ENCODE measurements around the gene ATP9B.
"Not testable (repeated sequence)": the region's sequence is repeated elsewhere in the genome, so short reads cannot be mapped to it uniquely, and the experiment has no call there.

ATP9B gene

DNA sequence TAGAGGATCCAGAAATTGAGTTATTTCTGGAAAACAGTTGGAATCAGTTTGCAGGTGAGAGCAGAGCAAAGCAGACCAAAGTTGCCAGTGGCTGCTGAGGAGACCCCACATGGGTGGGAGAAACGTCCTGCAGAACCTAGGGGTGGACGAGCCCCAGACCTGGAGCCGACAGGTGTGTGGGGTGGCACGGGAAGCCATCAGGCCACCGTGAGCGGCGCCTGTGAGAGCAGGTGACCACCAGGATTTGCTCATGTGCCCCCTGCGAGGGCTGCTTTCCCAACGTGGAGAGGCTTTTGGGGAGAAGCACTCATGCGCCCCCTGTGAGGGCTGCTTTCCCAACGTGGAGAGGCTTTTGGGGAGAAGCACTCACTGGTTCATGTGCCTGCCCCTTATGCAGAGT, 209.7 kb downstream of the ATP9B start:
- H3K36me3 ChIP-seq (replicated peaks; ENCODE audit: low read depth, low read length), result peaks cover 6% of the 10 kb centered on the region
- no peaks in the 10 kb centered on the region for H3K27me3 ChIP-seq (ENCODE audit: low read depth, low read length)
- H3K4me3 ChIP-seq (ENCODE audit: low read length), result no peak overlapping the region
- no peak overlapping the region for H2AFZ ChIP-seq (ENCODE audit: low read depth, low read length)
- no peak overlapping the region for H3K9ac ChIP-seq (ENCODE audit: low read length)
- no peak overlapping the region for H3K4me2 ChIP-seq (ENCODE audit: low read length)
- H3K79me2 ChIP-seq (ENCODE audit: low read length), result no peaks in the 10 kb centered on the region
- no peak overlapping the region for H3K27ac ChIP-seq (ENCODE audit: low read length)
- H4K20me1 ChIP-seq (ENCODE audit: insufficient read depth, low read length), result no peaks in the 10 kb centered on the region
- H3K9me3 ChIP-seq (ENCODE audit: insufficient read depth, low read length), result no peaks in the 10 kb centered on the region
- TF ChIP-seq CTCF (IDR thresholded peaks at IDR 0.05; ENCODE audit: low read depth, low read length) (no peak), EZH2phosphoT487 (IDR thresholded peaks at IDR 0.05; ENCODE audit: low read depth) (no peak)
- H3K4me1 ChIP-seq (ENCODE audit: low read length), result no peaks in the 10 kb centered on the region

GRCh38 chr18:79283131-79283810, 214.1 kb downstream of the ATP9B start:
- Histone ChIP-seq H3K79me2 (ENCODE audit: low read length) (no peaks in the 10 kb centered on the region), H3K4me2 (ENCODE audit: low read length) (no peak overlapping the region), H2AFZ (ENCODE audit: low read depth, low read length) (no peak overlapping the region), H3K4me1 (ENCODE audit: low read length) (no peaks in the 10 kb centered on the region), H3K36me3 (replicated peaks; ENCODE audit: low read depth, low read length) (peaks cover 9% of the 10 kb centered on the region), H3K27ac (ENCODE audit: low read length) (no peak overlapping the region), H3K9me3 (ENCODE audit: insufficient read depth, low read length) (no peaks in the 10 kb centered on the region), H4K20me1 (ENCODE audit: insufficient read depth, low read length) (no peaks in the 10 kb centered on the region), H3K9ac (ENCODE audit: low read length) (no peak overlapping the region), H3K27me3 (ENCODE audit: low read depth, low read length) (no peaks in the 10 kb centered on the region), H3K4me3 (ENCODE audit: low read length) (no peak overlapping the region)
- TF ChIP-seq EZH2phosphoT487 (IDR thresholded peaks at IDR 0.05; ENCODE audit: low read depth), result no peak
- no peak for TF ChIP-seq CTCF (IDR thresholded peaks at IDR 0.05; ENCODE audit: low read depth, low read length)

- H3K4me1 ChIP-seq (ENCODE audit: low read length), result no peaks in the 10 kb centered on the region
- no peak overlapping the region for H2AFZ ChIP-seq (ENCODE audit: low read depth, low read length)
- no peak overlapping the region for H3K4me2 ChIP-seq (ENCODE audit: low read length)
- H3K9ac ChIP-seq (ENCODE audit: low read length), result no peak overlapping the region
- H3K4me3 ChIP-seq (ENCODE audit: low read length), result no peak overlapping the region
- H3K79me2 ChIP-seq (ENCODE audit: low read length), result no peaks in the 10 kb centered on the region
- H3K9me3 ChIP-seq (ENCODE audit: insufficient read depth, low read length), result no peaks in the 10 kb centered on the region
- no peaks in the 10 kb centered on the region for H3K27me3 ChIP-seq (ENCODE audit: low read depth, low read length)
- no peak for TF ChIP-seq EZH2phosphoT487 (IDR thresholded peaks at IDR 0.05; ENCODE audit: low read depth)
- TF ChIP-seq CTCF (IDR thresholded peaks at IDR 0.05; ENCODE audit: low read depth, low read length), result no peak
- no peak overlapping the region for H3K27ac ChIP-seq (ENCODE audit: low read length)
- peaks cover 9% of the 10 kb centered on the region for H3K36me3 ChIP-seq (replicated peaks; ENCODE audit: low read depth, low read length)
- no peaks in the 10 kb centered on the region for H4K20me1 ChIP-seq (ENCODE audit: insufficient read depth, low read length)
These were observed 214.7 kb downstream of the ATP9B start for GRCh38 chr18:79283929-79284328.

DNA sequence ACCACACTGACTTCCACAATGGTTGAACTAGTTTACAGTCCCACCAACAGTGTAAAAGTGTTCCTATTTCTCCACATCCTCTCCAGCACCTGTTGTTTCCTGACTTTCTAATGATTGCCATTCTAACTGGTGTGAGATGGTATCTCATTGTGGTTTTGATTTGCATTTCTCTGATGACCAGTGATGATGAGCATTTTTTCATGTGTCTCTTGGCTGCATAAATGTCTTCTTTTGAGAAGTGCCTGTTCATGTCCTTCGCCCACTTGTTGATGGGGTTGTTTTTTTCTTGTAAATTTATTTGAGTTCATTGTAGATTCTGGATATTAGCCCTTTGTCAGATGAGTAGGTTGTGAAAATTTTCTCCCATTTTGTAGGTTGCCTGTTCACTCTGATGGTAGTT, 216.0 kb downstream of the ATP9B start:
- H3K4me1 ChIP-seq (ENCODE audit: low read length); H3K27me3 ChIP-seq (ENCODE audit: low read depth, low read length); H3K27ac ChIP-seq (ENCODE audit: low read length); H3K4me3 ChIP-seq (ENCODE audit: low read length); H3K9ac ChIP-seq (ENCODE audit: low read length); H3K36me3 ChIP-seq (replicated peaks; ENCODE audit: low read depth, low read length); H3K9me3 ChIP-seq (ENCODE audit: insufficient read depth, low read length); H3K4me2 ChIP-seq (ENCODE audit: low read length); H2AFZ ChIP-seq (ENCODE audit: low read depth, low read length); H4K20me1 ChIP-seq (ENCODE audit: insufficient read depth, low read length); H3K79me2 ChIP-seq (ENCODE audit: low read length): not testable (repeated sequence)

GRCh38 chr18:79290409-79290808, 221.2 kb downstream of the ATP9B start:
- H3K9ac ChIP-seq (ENCODE audit: low read length); H3K4me2 ChIP-seq (ENCODE audit: low read length); H3K4me1 ChIP-seq (ENCODE audit: low read length); H3K27ac ChIP-seq (ENCODE audit: low read length); H3K27me3 ChIP-seq (ENCODE audit: low read depth, low read length); H3K79me2 ChIP-seq (ENCODE audit: low read length); H3K9me3 ChIP-seq (ENCODE audit: insufficient read depth, low read length); H3K36me3 ChIP-seq (replicated peaks; ENCODE audit: low read depth, low read length); H4K20me1 ChIP-seq (ENCODE audit: insufficient read depth, low read length); H3K4me3 ChIP-seq (ENCODE audit: low read length); H2AFZ ChIP-seq (ENCODE audit: low read depth, low read length): not testable (repeated sequence)
